BJ (cell line): ENCODE results near the gene RAB1B. TPM values are rescaled to one million over a fixed set of nuclear protein-coding genes. Genes with fewer than 3 reads are reported as not detected.

Experiments
- CTCF ChIA-PET: fragments of 350-600 bp; formaldehyde crosslinking; extraction: SDS; loops from one replicate; lab custom pipeline; 2021; ENCODE audit warnings: antibody characterized with exemption, inconsistent platforms; lab: Yijun Ruan, JAX
- POLR2A ChIA-PET: fragments of 300-600 bp; sonication (Branson Sonifier 250); formaldehyde crosslinking; extraction: SDS; loops from one replicate; lab custom pipeline; 2021; ENCODE audit warnings: antibody characterized with exemption; lab: Charles Lee
- DNase-seq: peaks from one replicate; pipeline ENCODE4 v3.0.0-alpha.2; 2011; ENCODE audit warnings: low read depth
- H3K27me3 ChIP-seq: 2 replicates; pipeline ENCODE4 v1.6.0; 2011; ENCODE audit warnings: low read length; ENCODE audit not compliant: control insufficient read depth, insufficient read depth
- H3K36me3 ChIP-seq: 2 replicates; pipeline ENCODE4 v1.5.1; 2011; ENCODE audit warnings: low read length; ENCODE audit not compliant: control insufficient read depth, insufficient read depth
- H3K4me3 ChIP-seq: 2 replicates; pipeline ENCODE4 v1.5.1; 2011; ENCODE audit warnings: low read depth, mild to moderate bottlenecking, control low read depth, low read length
- polyA minus RNA-seq: library from RNA; depleted of rRNA, polyadenylated mRNA; stranded (reverse); fragments of >200 nt; gene quantifications from 2 replicates; pipeline ENCODE4 v1.2.3, GENCODE V29; 2011; rRNA and poly(A)+ RNA removed
- polyA plus RNA-seq: library from polyadenylated mRNA; depleted of rRNA; stranded (reverse); fragments of >200 nt; gene quantifications from 2 replicates; pipeline ENCODE4 v1.2.3, GENCODE V29; 2011; rRNA removed
- TF ChIP-seq, protein P1 (sequence below): IDR thresholded peaks from 2 replicates; pipeline ENCODE4 v1.5.1; 2011; ENCODE audit warnings: low read depth, mild to moderate bottlenecking, control low read depth, inconsistent platforms, low read length, moderate library complexity; ENCODE audit not compliant: insufficient read depth

The RAB1B gene
- 170 and 251 TPM in 2 replicates for polyA plus RNA-seq
- 138 and 203 TPM in 2 replicates for polyA minus RNA-seq

DNA sequence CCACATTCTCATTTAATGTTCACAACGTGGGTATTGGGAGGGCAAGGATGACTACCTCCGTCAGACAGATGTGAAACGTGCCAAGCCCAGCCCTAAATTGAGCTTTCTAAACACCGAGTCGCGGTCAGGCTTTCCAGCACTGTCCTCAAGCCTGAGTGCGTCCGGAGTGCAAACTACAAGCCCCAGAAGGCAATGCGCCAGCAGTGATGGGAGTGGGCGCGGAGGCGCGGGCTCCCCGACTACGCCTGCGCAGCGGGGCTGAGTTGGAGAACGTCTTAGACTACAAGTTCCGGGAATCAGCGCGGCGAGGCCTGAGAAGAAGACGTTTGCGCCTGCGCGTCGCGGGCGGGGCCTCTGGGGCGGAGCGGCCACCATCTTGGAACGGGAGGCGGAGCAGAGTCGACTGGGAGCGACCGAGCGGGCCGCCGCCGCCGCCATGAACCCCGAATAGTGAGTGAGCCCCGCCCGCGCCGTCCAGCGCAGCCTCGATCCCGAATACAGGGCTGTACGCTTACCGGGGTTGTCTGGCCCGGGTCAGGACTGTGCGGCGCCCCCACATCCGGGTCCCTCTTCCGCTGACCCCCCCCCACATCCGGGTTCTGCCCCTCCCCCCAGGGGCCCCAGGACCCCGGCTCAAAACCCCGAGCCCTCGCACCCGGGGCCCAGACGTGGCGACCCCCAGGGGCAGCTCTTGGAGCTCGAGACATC is at the start of gene RAB1B:
Gene RAB1B, plus strand, starts transcription at position 396 of the 708 bp plus-strand sequence. Its CDS starts 41 bp downstream, at position 437.
- TF ChIP-seq, protein P1, sequence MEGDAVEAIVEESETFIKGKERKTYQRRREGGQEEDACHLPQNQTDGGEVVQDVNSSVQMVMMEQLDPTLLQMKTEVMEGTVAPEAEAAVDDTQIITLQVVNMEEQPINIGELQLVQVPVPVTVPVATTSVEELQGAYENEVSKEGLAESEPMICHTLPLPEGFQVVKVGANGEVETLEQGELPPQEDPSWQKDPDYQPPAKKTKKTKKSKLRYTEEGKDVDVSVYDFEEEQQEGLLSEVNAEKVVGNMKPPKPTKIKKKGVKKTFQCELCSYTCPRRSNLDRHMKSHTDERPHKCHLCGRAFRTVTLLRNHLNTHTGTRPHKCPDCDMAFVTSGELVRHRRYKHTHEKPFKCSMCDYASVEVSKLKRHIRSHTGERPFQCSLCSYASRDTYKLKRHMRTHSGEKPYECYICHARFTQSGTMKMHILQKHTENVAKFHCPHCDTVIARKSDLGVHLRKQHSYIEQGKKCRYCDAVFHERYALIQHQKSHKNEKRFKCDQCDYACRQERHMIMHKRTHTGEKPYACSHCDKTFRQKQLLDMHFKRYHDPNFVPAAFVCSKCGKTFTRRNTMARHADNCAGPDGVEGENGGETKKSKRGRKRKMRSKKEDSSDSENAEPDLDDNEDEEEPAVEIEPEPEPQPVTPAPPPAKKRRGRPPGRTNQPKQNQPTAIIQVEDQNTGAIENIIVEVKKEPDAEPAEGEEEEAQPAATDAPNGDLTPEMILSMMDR = no peak
- Histone ChIP-seq H3K36me3 (peaks cover 40% of the 10 kb centered on the region), H3K27me3 (no peaks in the 10 kb centered on the region), H3K4me3 (peak within 1 kb of the TSS; percentile 92)
- ChIA-PET POLR2A (interaction anchor here (1.1 kb wide), 1 partner anchor 21 kb away, joined by 7 read pairs; the partner anchor contains the start of gene YIF1A), CTCF (interaction anchor here (1.0 to 8.7 kb wide), 5 partner anchors 9 to 45 kb away, joined by 3 to 60 read pairs (median 4); partner anchors contain the start of gene YIF1A)
- peak; percentile 94 for DNase-seq

DNA sequence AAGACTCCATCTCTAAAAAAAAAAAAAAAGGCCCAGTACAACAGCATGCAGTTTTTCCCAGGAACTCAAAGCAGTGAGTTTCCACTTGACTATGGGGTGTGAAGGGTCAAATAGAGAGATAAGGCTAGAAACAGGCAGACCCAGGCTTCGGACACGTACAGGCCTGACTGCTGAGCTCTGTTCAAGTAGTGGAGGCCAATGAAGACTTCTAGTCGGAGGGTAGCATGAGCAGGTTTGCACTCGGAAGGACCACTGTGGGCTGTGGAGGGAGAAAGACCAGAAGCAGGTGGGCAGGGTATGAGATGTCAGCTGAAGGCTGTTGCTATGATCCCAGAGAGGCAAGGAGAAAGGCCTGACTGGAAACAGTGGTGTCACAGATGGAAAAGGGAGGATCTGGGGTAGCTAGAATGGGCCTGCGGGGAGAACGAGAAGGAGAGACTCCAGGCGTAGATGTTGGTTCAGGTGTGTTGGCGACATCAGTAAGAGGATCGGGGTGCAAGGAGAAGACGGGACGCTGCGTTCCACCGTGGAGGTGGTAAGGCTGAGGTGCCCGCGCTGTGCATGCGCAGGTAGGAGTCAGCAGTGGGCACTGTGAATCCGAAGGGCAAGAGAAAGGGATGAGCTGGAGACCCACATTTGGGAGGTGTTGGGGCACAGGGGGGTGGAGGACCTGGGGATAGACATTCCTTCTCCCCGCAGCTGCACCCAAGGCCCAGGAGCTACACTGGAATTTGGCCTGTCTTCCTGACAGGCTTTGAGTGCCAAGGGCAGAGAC is 49.4 kb upstream of the RAB1B start:
- H3K36me3 ChIP-seq = peaks cover 23% of the 10 kb centered on the region
- no peak for DNase-seq
- H3K4me3 ChIP-seq = no peak overlapping the region
- TF ChIP-seq, protein P1 = no peak
- H3K27me3 ChIP-seq = no peaks in the 10 kb centered on the region
- ChIA-PET CTCF (interaction anchor here (5.7 kb wide), 1 partner anchor 16 kb away, joined by 29 read pairs; no protein-coding TSS in a partner anchor), POLR2A (no interaction called here)

DNA sequence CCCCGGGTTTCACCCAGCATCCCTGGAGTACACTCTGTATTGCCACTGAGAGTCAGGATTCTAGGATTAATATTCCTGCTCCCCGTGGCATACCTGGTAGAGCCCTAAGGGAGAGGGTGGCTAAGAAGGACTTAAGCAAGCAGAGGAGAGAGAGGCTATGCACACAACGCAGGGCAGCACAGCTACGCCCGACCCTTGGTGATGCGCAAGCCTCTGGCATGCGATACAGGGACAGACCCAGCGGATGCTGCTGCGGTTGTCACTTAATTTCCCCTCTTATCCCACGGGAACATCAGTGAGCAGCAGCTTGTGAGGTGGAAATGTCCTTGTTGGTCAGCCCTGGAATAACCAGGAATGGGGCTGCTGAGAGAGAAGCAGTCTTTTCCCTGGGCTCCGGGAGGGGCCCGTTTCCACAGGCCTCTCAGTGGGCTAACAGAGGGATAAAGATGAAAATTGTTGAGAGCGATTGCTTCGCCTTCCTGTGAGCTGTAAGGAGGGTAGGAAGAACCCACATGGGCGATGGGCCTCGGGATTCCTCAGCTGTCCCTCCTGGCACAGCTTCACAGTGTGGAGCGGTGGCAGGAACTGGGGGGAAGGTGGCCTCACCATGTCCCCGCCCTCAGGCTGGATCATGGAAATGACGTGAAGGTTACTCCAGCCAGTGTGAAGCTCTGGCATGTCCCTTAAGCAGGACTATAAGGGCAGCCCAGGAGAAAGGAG is 48.4 kb upstream of the RAB1B start:
- ChIA-PET POLR2A (no interaction called here), CTCF (interaction anchor here (1.1 to 5.7 kb wide), 2 partner anchors 15 to 63 kb away, joined by 6 to 29 read pairs; no protein-coding TSS in a partner anchor)
- TF ChIP-seq, protein P1 = no peak
- H3K4me3 ChIP-seq = no peak overlapping the region
- DNase-seq = no peak
- no peaks in the 10 kb centered on the region for H3K27me3 ChIP-seq
- H3K36me3 ChIP-seq = peaks cover 27% of the 10 kb centered on the region

DNA sequence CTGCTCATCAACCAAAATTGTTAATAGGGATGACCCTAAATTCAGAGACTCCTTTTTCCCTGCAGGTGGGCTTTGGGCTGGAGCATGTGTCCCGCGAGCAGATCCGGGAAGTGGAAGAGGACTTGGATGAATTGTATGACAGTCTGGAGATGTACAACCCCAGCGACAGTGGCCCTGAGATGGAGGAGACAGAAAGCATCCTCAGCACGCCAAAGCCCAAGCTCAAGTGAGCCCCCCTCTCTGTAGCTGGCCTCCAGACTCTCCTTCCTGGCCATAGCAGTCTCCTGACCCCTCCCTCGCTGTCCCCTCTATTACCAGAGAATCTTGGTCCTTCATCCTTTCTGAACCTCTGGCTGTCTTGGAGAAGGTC is 47.9 kb upstream of the RAB1B start:
- TF ChIP-seq, protein P1 = no peak
- POLR2A ChIA-PET = no interaction called here
- Histone ChIP-seq H3K4me3 (no peak overlapping the region), H3K27me3 (no peaks in the 10 kb centered on the region), H3K36me3 (peaks cover 26% of the 10 kb centered on the region)
- CTCF ChIA-PET = interaction anchor here (1.1 to 5.7 kb wide), 5 partner anchors 14 to 146 kb away, joined by 3 to 29 read pairs (median 6); no protein-coding TSS in a partner anchor
- no peak for DNase-seq
